CD4-positive, CD25-positive, alpha-beta regulatory T cell (primary cell): ENCODE data around the gene OSBPL8. TPM values are rescaled to one million over a fixed set of nuclear protein-coding genes. Genes with fewer than 3 reads are reported as not detected.

Experiments used
- ATAC-seq, 2 donors: fragments of 150-1000 bp; cut with Tn5 transposase; one replicate each; pipeline ENCODE4 v1.10.0; 2021; ENCODE audit warnings: low read depth in 2 of 2, moderate number of reproducible peaks in 2 of 2, moderate library complexity in 1 of 2
- DNase-seq, 3 donors: peaks; one replicate each; pipeline versions ENCODE4 v3.0.0 to v3.0.0-alpha.2; 2012 to 2022; ENCODE audit warnings: mixed read lengths in 1 of 3
- H3K27ac ChIP-seq: one replicate; pipeline ENCODE4 v1.7.0; 2013; ENCODE audit warnings: mild to moderate bottlenecking, low read length; ENCODE audit not compliant: insufficient read depth, poor library complexity, severe bottlenecking
- H3K27me3 ChIP-seq: one replicate; pipeline ENCODE4 v1.7.0; 2013; ENCODE audit warnings: low read length; ENCODE audit not compliant: control insufficient read depth, insufficient read depth
- H3K36me3 ChIP-seq: one replicate; pipeline ENCODE4 v1.7.0; 2013; ENCODE audit warnings: mild to moderate bottlenecking, low read length, moderate library complexity; ENCODE audit not compliant: control insufficient read depth, insufficient read depth
- H3K4me1 ChIP-seq: 2 replicates; pipeline ENCODE4 v1.7.0; 2013; ENCODE audit warnings: mild to moderate bottlenecking, low read length; ENCODE audit not compliant: insufficient read depth, control insufficient read depth, poor library complexity, severe bottlenecking
- H3K4me3 ChIP-seq: one replicate; pipeline ENCODE4 v1.7.0; 2013; ENCODE audit warnings: low read depth, mild to moderate bottlenecking, low read length, moderate library complexity
- H3K9me3 ChIP-seq, 2 experiments: 1 replicate in 1 of 2; 2 replicates in 1 of 2; pipeline ENCODE4 v1.7.0; 2013; ENCODE audit warnings: low read length in 2 of 2, mild to moderate bottlenecking in 1 of 2, moderate library complexity in 1 of 2; ENCODE audit not compliant: control insufficient read depth in 2 of 2
- H3K27ac Mint-ChIP-seq, 3 donors: one replicate each; pipeline ENCODE4 v1.8.0; 2020 to 2022; ENCODE audit warnings: mild to moderate bottlenecking in 3 of 3, mixed read lengths in 3 of 3, moderate library complexity in 2 of 3
- H3K27me3 Mint-ChIP-seq: one replicate; pipeline ENCODE4 v1.8.0; 2022; ENCODE audit warnings: mild to moderate bottlenecking, mixed read lengths
- H3K36me3 Mint-ChIP-seq: one replicate; pipeline ENCODE4 v1.8.0; 2020; ENCODE audit warnings: mixed read lengths
- H3K4me1 Mint-ChIP-seq, 4 donors: one replicate each; pipeline ENCODE4 v1.8.0; 2020 to 2022; ENCODE audit warnings: mixed read lengths in 4 of 4, mild to moderate bottlenecking in 1 of 4
- H3K4me3 Mint-ChIP-seq, 4 donors: one replicate each; pipeline ENCODE4 v1.8.0; 2020 to 2022; ENCODE audit warnings: mild to moderate bottlenecking in 4 of 4, mixed read lengths in 4 of 4, moderate library complexity in 3 of 4
- H3K9me3 Mint-ChIP-seq, 7 donors: one replicate each; pipeline ENCODE4 v1.8.0; 2020 to 2022; ENCODE audit warnings: mixed read lengths in 7 of 7, mild to moderate bottlenecking in 3 of 7, moderate library complexity in 2 of 7
- polyA plus RNA-seq, 4 donors: library from polyadenylated mRNA; unstranded; fragments of 300-500 nt; fragmentation: Illumina TruSeq; gene quantifications; one replicate each; pipeline ENCODE4 v1.2.3, GENCODE V29; 2021
- total RNA-seq: library from RNA; stranded (reverse); gene quantifications from one replicate; pipeline ENCODE4 v1.2.3, GENCODE V29; 2022

The OSBPL8 gene
- total and polyA plus RNA-seq, 5 donors from 2014 or later, result 129 to 195 (median 172) TPM

- peak overlapping the region; percentile 51 for H3K4me3 ChIP-seq
- DNase-seq (no peak), ATAC-seq (no peak)
- H3K27me3 ChIP-seq, result no peaks in the 10 kb centered on the region
- H3K9me3 ChIP-seq, result no peaks in the 10 kb centered on the region
- peak overlapping the region; percentile 4 to 16 (median 8) for H3K27ac Mint-ChIP-seq
- H3K27me3 Mint-ChIP-seq, result no peaks in the 10 kb centered on the region
- H3K36me3 Mint-ChIP-seq, result peaks cover 4% of the 10 kb centered on the region
- H3K4me1 ChIP-seq, result peaks cover 73% of the 10 kb centered on the region
- no peaks in the 10 kb centered on the region for H3K9me3 Mint-ChIP-seq
- H3K4me3 Mint-ChIP-seq, result peak overlapping the region in 3 of 4 donors; percentile 3 to 76 (median 43)
- peaks cover 3% of the 10 kb centered on the region for H3K36me3 ChIP-seq
- peaks cover 30 to 81% (median 63%) of the 10 kb centered on the region in 4 donors for H3K4me1 Mint-ChIP-seq
- H3K27ac ChIP-seq, result no peak overlapping the region
Observed at GRCh38 chr12:76555231-76555767, 4.3 kb downstream of the OSBPL8 start.

GRCh38 chr12:76554405-76555230 lies 5.0 kb downstream of the OSBPL8 start:
- Histone ChIP-seq H3K4me3 (peak overlapping the region; percentile 15), H3K9me3 (no peaks in the 10 kb centered on the region), H3K27me3 (no peaks in the 10 kb centered on the region), H3K27ac (no peak overlapping the region), H3K36me3 (peaks cover 3% of the 10 kb centered on the region), H3K4me1 (peaks cover 75% of the 10 kb centered on the region)
- ATAC-seq, result no peak
- H3K4me1 Mint-ChIP-seq, result peaks cover 37 to 81% (median 67%) of the 10 kb centered on the region in 4 donors
- no peaks in the 10 kb centered on the region for H3K9me3 Mint-ChIP-seq
- H3K4me3 Mint-ChIP-seq, result peak overlapping the region in 3 of 4 donors; percentile 26 to 76 (median 43)
- DNase-seq, result no peak
- H3K27ac Mint-ChIP-seq, result peak overlapping the region in 2 of 3 donors; percentile 16 to 44
- no peaks in the 10 kb centered on the region for H3K27me3 Mint-ChIP-seq
- H3K36me3 Mint-ChIP-seq, result peaks cover 4% of the 10 kb centered on the region

GRCh38 chr12:76552343-76552938 lies 7.1 kb downstream of the OSBPL8 start:
- Mint-ChIP-seq H3K4me1 (peaks cover 56 to 94% (median 78%) of the 10 kb centered on the region in 4 donors), H3K27me3 (no peaks in the 10 kb centered on the region), H3K36me3 (peaks cover 4% of the 10 kb centered on the region), H3K4me3 (peak overlapping the region; percentile 1 to 37 (median 26)), H3K27ac (peak overlapping the region in 2 of 3 donors; percentile 18 to 26), H3K9me3 (no peaks in the 10 kb centered on the region)
- DNase-seq, result no peak
- Histone ChIP-seq H3K4me3 (no peak overlapping the region), H3K27me3 (no peaks in the 10 kb centered on the region), H3K27ac (no peak overlapping the region), H3K4me1 (peaks cover 75% of the 10 kb centered on the region), H3K36me3 (peaks cover 5% of the 10 kb centered on the region), H3K9me3 (no peaks in the 10 kb centered on the region)
- ATAC-seq, result no peak

GRCh38 chr12:76551482-76551888 lies 8.1 kb downstream of the OSBPL8 start:
- no peak overlapping the region for H3K27ac ChIP-seq
- H3K4me1 Mint-ChIP-seq, result peaks cover 65 to 95% (median 82%) of the 10 kb centered on the region in 4 donors
- no peak for DNase-seq
- peaks cover 3% of the 10 kb centered on the region for H3K36me3 Mint-ChIP-seq
- H3K27ac Mint-ChIP-seq, result no peak overlapping the region
- H3K36me3 ChIP-seq, result peaks cover 5% of the 10 kb centered on the region
- H3K27me3 ChIP-seq, result no peaks in the 10 kb centered on the region
- no peak for ATAC-seq
- H3K9me3 ChIP-seq, result no peaks in the 10 kb centered on the region
- H3K27me3 Mint-ChIP-seq, result no peaks in the 10 kb centered on the region
- H3K9me3 Mint-ChIP-seq, result no peaks in the 10 kb centered on the region
- peak overlapping the region; percentile 4 for H3K4me3 ChIP-seq
- peak overlapping the region in 1 of 4 donors; percentile 8 for H3K4me3 Mint-ChIP-seq
- peaks cover 65% of the 10 kb centered on the region for H3K4me1 ChIP-seq

GRCh38 chr12:76549131-76549530 lies 10.4 kb downstream of the OSBPL8 start:
- no peaks in the 10 kb centered on the region for H3K27me3 Mint-ChIP-seq
- Histone ChIP-seq H3K27ac (no peak overlapping the region), H3K4me1 (peaks cover 45% of the 10 kb centered on the region), H3K9me3 (no peaks in the 10 kb centered on the region), H3K4me3 (no peak overlapping the region), H3K36me3 (peaks cover 5% of the 10 kb centered on the region), H3K27me3 (no peaks in the 10 kb centered on the region)
- H3K4me1 Mint-ChIP-seq, result peaks cover 57 to 87% (median 75%) of the 10 kb centered on the region in 4 donors
- H3K36me3 Mint-ChIP-seq, result no peaks in the 10 kb centered on the region
- H3K4me3 Mint-ChIP-seq, result peak overlapping the region in 3 of 4 donors; percentile 17 to 54 (median 19)
- ATAC-seq (no peak), DNase-seq (no peak)
- no peaks in the 10 kb centered on the region for H3K9me3 Mint-ChIP-seq
- H3K27ac Mint-ChIP-seq, result no peak overlapping the region

- peak overlapping the region in 3 of 4 donors; percentile 16 to 44 (median 19) for H3K4me3 Mint-ChIP-seq
- no peaks in the 10 kb centered on the region for H3K9me3 Mint-ChIP-seq
- peak overlapping the region in 1 of 3 donors; percentile 12 for H3K27ac Mint-ChIP-seq
- Histone ChIP-seq H3K4me1 (peaks cover 45% of the 10 kb centered on the region), H3K27ac (no peak overlapping the region), H3K36me3 (peaks cover 5% of the 10 kb centered on the region), H3K27me3 (no peaks in the 10 kb centered on the region), H3K9me3 (no peaks in the 10 kb centered on the region), H3K4me3 (no peak overlapping the region)
- DNase-seq (no peak), ATAC-seq (no peak)
- H3K4me1 Mint-ChIP-seq, result peaks cover 58 to 88% (median 77%) of the 10 kb centered on the region in 4 donors
- H3K36me3 Mint-ChIP-seq, result no peaks in the 10 kb centered on the region
- no peaks in the 10 kb centered on the region for H3K27me3 Mint-ChIP-seq
Observed at GRCh38 chr12:76548222-76548837, 11.2 kb downstream of the OSBPL8 start.

GRCh38 chr12:76547526-76547925 lies 12.0 kb downstream of the OSBPL8 start:
- DNase-seq, result no peak

More at GRCh38 chr12:76547526-76547925, 12.0 kb downstream of the OSBPL8 start:
- no peaks in the 10 kb centered on the region for H3K27me3 Mint-ChIP-seq
- H3K9me3 Mint-ChIP-seq, result no peaks in the 10 kb centered on the region
- H3K4me1 Mint-ChIP-seq, result peaks cover 66 to 88% (median 76%) of the 10 kb centered on the region in 4 donors
- no peak overlapping the region for H3K27ac ChIP-seq
- peak overlapping the region in 2 of 4 donors; percentile 16 to 44 for H3K4me3 Mint-ChIP-seq
- H3K27ac Mint-ChIP-seq, result no peak overlapping the region
- H3K4me1 ChIP-seq, result peaks cover 45% of the 10 kb centered on the region
- H3K36me3 ChIP-seq, result peaks cover 3% of the 10 kb centered on the region
- no peak overlapping the region for H3K4me3 ChIP-seq
- no peak for ATAC-seq
- no peaks in the 10 kb centered on the region for H3K27me3 ChIP-seq
- no peaks in the 10 kb centered on the region for H3K36me3 Mint-ChIP-seq
- no peaks in the 10 kb centered on the region for H3K9me3 ChIP-seq
